Right renal cortex interstitium (tissue), 3 donors: ENCODE results near the gene STAT6. TPM values are rescaled to one million over a fixed set of nuclear protein-coding genes. Genes with fewer than 3 reads are reported as not detected.
"Not testable (repeated sequence)": the region's sequence is repeated elsewhere in the genome, so short reads cannot be mapped to it uniquely, and the experiment has no call there.

Experiments
- DNase-seq, 3 donors: peaks; one replicate each; pipeline ENCODE4 v3.0.0-alpha.2; 2013; ENCODE audit warnings: low read depth in 3 of 3, low spot score in 2 of 3
- polyA plus RNA-seq, 3 donors: library from polyadenylated mRNA; unstranded; fragments of 120-200 nt; gene quantifications; one replicate each; pipeline ENCODE4 v1.2.1, GENCODE V29; 2013; ENCODE audit not compliant: insufficient read length in 3 of 3

Gene STAT6
- polyA plus RNA-seq, 3 donors = 89.6 to 106 (median 99.2) TPM

- no peak for DNase-seq
These were observed 16.1 kb upstream of the STAT6 start for GRCh38 chr12:57127101-57127725.

- no peak for DNase-seq
These were observed 15.4 kb upstream of the STAT6 start for GRCh38 chr12:57126561-57126960.

GRCh38 chr12:57126061-57126460 lies 14.9 kb upstream of the STAT6 start:
- DNase-seq = no peak

GRCh38 chr12:57124261-57124877 lies 13.2 kb upstream of the STAT6 start:
- no peak for DNase-seq

GRCh38 chr12:57123813-57124212 lies 12.7 kb upstream of the STAT6 start:
- DNase-seq = no peak

GRCh38 chr12:57120718-57121117 lies 9.6 kb upstream of the STAT6 start:
- not testable (repeated sequence) for DNase-seq

- DNase-seq = no peak
These were observed 8.3 kb upstream of the STAT6 start for GRCh38 chr12:57119294-57120085.

- no peak for DNase-seq
These were observed 7.6 kb upstream of the STAT6 start for GRCh38 chr12:57118711-57119271.

- DNase-seq = no peak
These were observed 5.6 kb upstream of the STAT6 start for GRCh38 chr12:57116580-57117281.

- no peak for DNase-seq
These were observed 1.5 kb upstream of the STAT6 start for GRCh38 chr12:57112492-57113294.

GRCh38 chr12:57110104-57111030 lies 795 bp downstream of the STAT6 start:
- DNase-seq = no peak

- DNase-seq = no peak
These were observed 1.7 kb downstream of the STAT6 start for GRCh38 chr12:57109207-57110103.

- no peak for DNase-seq
These were observed 3.6 kb downstream of the STAT6 start for GRCh38 chr12:57107456-57108155.

GRCh38 chr12:57106021-57106708 lies 5.0 kb downstream of the STAT6 start:
- no peak for DNase-seq

GRCh38 chr12:57105011-57105753 lies 6.0 kb downstream of the STAT6 start:
- DNase-seq = no peak

- DNase-seq = no peak
These were observed 6.8 kb downstream of the STAT6 start for GRCh38 chr12:57104292-57104910.
